ENCODE data around the gene BAZ2B. TPM values are rescaled to one million over a fixed set of nuclear protein-coding genes. Genes with fewer than 3 reads are reported as not detected.

BAZ2B gene
- total and polyA plus RNA-seq, 9 of the 15 experiments (the other 6 are each of a cell fraction or from before 2014, with no cell fraction given), result 7.5 to 38.6 (median 19.8) TPM

DNA sequence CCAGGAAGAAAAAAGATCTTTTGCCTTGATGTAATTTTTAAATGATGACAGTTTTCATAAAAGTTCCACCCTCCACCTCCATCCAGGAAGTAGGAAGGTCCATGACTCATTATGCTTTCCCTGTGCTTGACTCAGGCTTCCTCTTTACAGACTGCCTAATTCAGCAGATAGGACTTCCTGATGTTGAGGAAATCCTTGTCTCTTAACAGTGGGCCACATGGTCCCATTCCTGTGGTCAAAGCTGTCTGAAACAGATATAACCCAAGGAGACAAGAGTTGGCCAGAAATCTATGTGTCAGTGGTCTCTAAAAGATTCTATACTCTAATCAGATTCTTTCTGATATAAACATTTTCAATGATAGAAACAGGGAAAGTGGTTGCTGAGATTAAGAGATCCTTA is 119.1 kb downstream of the BAZ2B start (continued):
- TF ChIP-seq, protein P1, sequence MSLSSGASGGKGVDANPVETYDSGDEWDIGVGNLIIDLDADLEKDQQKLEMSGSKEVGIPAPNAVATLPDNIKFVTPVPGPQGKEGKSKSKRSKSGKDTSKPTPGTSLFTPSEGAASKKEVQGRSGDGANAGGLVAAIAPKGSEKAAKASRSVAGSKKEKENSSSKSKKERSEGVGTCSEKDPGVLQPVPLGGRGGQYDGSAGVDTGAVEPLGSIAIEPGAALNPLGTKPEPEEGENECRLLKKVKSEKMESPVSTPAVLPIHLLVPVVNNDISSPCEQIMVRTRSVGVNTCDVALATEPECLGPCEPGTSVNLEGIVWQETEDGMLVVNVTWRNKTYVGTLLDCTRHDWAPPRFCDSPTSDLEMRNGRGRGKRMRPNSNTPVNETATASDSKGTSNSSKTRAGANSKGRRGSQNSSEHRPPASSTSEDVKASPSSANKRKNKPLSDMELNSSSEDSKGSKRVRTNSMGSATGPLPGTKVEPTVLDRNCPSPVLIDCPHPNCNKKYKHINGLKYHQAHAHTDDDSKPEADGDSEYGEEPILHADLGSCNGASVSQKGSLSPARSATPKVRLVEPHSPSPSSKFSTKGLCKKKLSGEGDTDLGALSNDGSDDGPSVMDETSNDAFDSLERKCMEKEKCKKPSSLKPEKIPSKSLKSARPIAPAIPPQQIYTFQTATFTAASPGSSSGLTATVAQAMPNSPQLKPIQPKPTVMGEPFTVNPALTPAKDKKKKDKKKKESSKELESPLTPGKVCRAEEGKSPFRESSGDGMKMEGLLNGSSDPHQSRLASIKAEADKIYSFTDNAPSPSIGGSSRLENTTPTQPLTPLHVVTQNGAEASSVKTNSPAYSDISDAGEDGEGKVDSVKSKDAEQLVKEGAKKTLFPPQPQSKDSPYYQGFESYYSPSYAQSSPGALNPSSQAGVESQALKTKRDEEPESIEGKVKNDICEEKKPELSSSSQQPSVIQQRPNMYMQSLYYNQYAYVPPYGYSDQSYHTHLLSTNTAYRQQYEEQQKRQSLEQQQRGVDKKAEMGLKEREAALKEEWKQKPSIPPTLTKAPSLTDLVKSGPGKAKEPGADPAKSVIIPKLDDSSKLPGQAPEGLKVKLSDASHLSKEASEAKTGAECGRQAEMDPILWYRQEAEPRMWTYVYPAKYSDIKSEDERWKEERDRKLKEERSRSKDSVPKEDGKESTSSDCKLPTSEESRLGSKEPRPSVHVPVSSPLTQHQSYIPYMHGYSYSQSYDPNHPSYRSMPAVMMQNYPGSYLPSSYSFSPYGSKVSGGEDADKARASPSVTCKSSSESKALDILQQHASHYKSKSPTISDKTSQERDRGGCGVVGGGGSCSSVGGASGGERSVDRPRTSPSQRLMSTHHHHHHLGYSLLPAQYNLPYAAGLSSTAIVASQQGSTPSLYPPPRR (CRISPR knock-in tag; IDR thresholded peaks at IDR 0.05; ENCODE audit: borderline replicate concordance), result no peak
- peak; percentile 82; the same call in 1 of the 2 replicates for TF ChIP-seq RUNX1 (IDR thresholded peaks at IDR 0.05; ENCODE audit: low read depth)
- TF ChIP-seq GATAD2B (IDR thresholded peaks at IDR 0.05; ENCODE audit: borderline replicate concordance), result peak; percentile 70
- peak; percentile 84 for TF ChIP-seq ETV1 (tag; conservative IDR thresholded peaks at IDR 0.05; ENCODE audit: low read depth)
- peak in 1 of 2 experiments; percentile 75; a peak in 1 of 3 replicates for TF ChIP-seq CBX3 (IDR thresholded peaks at IDR 0.05; ENCODE audit: borderline replicate concordance in 1 of 2, low read length in 2 of 2)
- TF ChIP-seq RFX1 (IDR thresholded peaks at IDR 0.05), result no peak
- TF ChIP-seq, protein P2, sequence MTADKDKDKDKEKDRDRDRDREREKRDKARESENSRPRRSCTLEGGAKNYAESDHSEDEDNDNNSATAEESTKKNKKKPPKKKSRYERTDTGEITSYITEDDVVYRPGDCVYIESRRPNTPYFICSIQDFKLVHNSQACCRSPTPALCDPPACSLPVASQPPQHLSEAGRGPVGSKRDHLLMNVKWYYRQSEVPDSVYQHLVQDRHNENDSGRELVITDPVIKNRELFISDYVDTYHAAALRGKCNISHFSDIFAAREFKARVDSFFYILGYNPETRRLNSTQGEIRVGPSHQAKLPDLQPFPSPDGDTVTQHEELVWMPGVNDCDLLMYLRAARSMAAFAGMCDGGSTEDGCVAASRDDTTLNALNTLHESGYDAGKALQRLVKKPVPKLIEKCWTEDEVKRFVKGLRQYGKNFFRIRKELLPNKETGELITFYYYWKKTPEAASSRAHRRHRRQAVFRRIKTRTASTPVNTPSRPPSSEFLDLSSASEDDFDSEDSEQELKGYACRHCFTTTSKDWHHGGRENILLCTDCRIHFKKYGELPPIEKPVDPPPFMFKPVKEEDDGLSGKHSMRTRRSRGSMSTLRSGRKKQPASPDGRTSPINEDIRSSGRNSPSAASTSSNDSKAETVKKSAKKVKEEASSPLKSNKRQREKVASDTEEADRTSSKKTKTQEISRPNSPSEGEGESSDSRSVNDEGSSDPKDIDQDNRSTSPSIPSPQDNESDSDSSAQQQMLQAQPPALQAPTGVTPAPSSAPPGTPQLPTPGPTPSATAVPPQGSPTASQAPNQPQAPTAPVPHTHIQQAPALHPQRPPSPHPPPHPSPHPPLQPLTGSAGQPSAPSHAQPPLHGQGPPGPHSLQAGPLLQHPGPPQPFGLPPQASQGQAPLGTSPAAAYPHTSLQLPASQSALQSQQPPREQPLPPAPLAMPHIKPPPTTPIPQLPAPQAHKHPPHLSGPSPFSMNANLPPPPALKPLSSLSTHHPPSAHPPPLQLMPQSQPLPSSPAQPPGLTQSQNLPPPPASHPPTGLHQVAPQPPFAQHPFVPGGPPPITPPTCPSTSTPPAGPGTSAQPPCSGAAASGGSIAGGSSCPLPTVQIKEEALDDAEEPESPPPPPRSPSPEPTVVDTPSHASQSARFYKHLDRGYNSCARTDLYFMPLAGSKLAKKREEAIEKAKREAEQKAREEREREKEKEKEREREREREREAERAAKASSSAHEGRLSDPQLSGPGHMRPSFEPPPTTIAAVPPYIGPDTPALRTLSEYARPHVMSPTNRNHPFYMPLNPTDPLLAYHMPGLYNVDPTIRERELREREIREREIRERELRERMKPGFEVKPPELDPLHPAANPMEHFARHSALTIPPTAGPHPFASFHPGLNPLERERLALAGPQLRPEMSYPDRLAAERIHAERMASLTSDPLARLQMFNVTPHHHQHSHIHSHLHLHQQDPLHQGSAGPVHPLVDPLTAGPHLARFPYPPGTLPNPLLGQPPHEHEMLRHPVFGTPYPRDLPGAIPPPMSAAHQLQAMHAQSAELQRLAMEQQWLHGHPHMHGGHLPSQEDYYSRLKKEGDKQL (CRISPR knock-in tag; IDR thresholded peaks at IDR 0.05; ENCODE audit: borderline replicate concordance), result no peak
- TF ChIP-seq ZNF197 (CRISPR knock-in tag; IDR thresholded peaks at IDR 0.05; ENCODE audit: low read depth), result no peak
- no peak for TF ChIP-seq ZNF217 (CRISPR knock-in tag; IDR thresholded peaks at IDR 0.05)
- no peak for TF ChIP-seq BMI1 (IDR thresholded peaks at IDR 0.05; ENCODE audit: low read length)
- TF ChIP-seq ATF1 (CRISPR knock-in tag; IDR thresholded peaks at IDR 0.05), result no peak
- TF ChIP-seq ATF1 (tag; IDR thresholded peaks at IDR 0.05), result peak; percentile 23; the same call in 1 of the 2 replicates
- TF ChIP-seq ZNF77 (CRISPR knock-in tag; IDR thresholded peaks at IDR 0.05), result no peak
- peak; percentile 88 for TF ChIP-seq NCOR1 (IDR thresholded peaks at IDR 0.05)
- no peak for TF ChIP-seq CXXC5 (CRISPR knock-in tag; IDR thresholded peaks at IDR 0.05)
- TF ChIP-seq HMG20A (CRISPR knock-in tag; conservative IDR thresholded peaks at IDR 0.05), result no peak
- peak; percentile 85 to 97; a peak in 3 of 4 replicates for TF ChIP-seq TEAD1 (CRISPR knock-in tag; IDR thresholded peaks at IDR 0.05)
- TF ChIP-seq, protein P3, sequence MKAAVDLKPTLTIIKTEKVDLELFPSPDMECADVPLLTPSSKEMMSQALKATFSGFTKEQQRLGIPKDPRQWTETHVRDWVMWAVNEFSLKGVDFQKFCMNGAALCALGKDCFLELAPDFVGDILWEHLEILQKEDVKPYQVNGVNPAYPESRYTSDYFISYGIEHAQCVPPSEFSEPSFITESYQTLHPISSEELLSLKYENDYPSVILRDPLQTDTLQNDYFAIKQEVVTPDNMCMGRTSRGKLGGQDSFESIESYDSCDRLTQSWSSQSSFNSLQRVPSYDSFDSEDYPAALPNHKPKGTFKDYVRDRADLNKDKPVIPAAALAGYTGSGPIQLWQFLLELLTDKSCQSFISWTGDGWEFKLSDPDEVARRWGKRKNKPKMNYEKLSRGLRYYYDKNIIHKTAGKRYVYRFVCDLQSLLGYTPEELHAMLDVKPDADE (conservative IDR thresholded peaks at IDR 0.05; ENCODE audit: control insufficient read depth, low read depth, low read length), result no peak
- TF ChIP-seq ZNF282 (CRISPR knock-in tag; IDR thresholded peaks at IDR 0.05), result no peak

Measured in K562 (cell line).